PC-9 (cell line): ENCODE measurements around the gene WDR18. TPM values are rescaled to one million over a fixed set of nuclear protein-coding genes. Genes with fewer than 3 reads are reported as not detected.

Experiments
- BruUV-seq: library from RNA; stranded (reverse); fragments of 400-500 nt; replicated peaks from 2 replicates; lab custom pipeline; 2021; lab: Mats Ljungman, UMichigan
- CTCF ChIA-PET: fragments of 300-600 bp; sonication (Branson Sonifier 250); formaldehyde crosslinking; loops from one replicate; lab custom pipeline; 2022; ENCODE audit warnings: antibody characterized with exemption; lab: Charles Lee
- POLR2A ChIA-PET: fragments of 300-600 bp; sonication (Branson Sonifier 250); formaldehyde crosslinking; loops from one replicate; lab custom pipeline; 2022; ENCODE audit warnings: antibody characterized with exemption; ENCODE audit not compliant: unreplicated experiment; lab: Charles Lee
- DNase-seq, 2 experiments: peaks; one replicate each; pipeline versions ENCODE4 v3.0.0 to v3.0.0-alpha.2; 2015 to 2022; ENCODE audit warnings: mixed read lengths in 1 of 2
- H2AFZ ChIP-seq: fragments of 200-600 bp; sonication (generic); 2 replicates; pipeline ENCODE4 v1.8.1; 2017; ENCODE audit warnings: antibody characterized with exemption
- H3F3A ChIP-seq: fragments of 200-600 bp; sonication (generic); 2 replicates; pipeline ENCODE4 v1.8.1; 2017; ENCODE audit warnings: antibody characterized with exemption, mild to moderate bottlenecking, low read depth; ENCODE audit not compliant: insufficient read depth
- H3K27ac ChIP-seq: fragments of 200-600 bp; sonication (generic); 2 replicates; pipeline ENCODE4 v1.6.1; 2016; ENCODE audit warnings: mixed run types
- H3K27me3 ChIP-seq: fragments of 200-600 bp; sonication (generic); 2 replicates; pipeline ENCODE4 v1.6.1; 2016; ENCODE audit warnings: low read depth, mixed run types; ENCODE audit not compliant: insufficient read depth
- H3K36me3 ChIP-seq: fragments of 200-600 bp; sonication (generic); 2 replicates; pipeline ENCODE4 v1.6.1; 2016; ENCODE audit warnings: low read depth, mixed run types
- H3K4me1 ChIP-seq: fragments of 200-600 bp; sonication (generic); replicated peaks from 2 replicates; pipeline ENCODE4 v1.6.1; 2016; ENCODE audit warnings: mixed run types; ENCODE audit not compliant: insufficient read depth
- H3K4me2 ChIP-seq: fragments of 200-600 bp; sonication (generic); 2 replicates; pipeline ENCODE4 v1.6.1; 2017; ENCODE audit warnings: mixed run types
- H3K4me3 ChIP-seq: fragments of 200-600 bp; sonication (generic); 2 replicates; pipeline ENCODE4 v1.6.1; 2016; ENCODE audit warnings: mixed run types
- H3K79me2 ChIP-seq: fragments of 200-600 bp; sonication (generic); 2 replicates; pipeline ENCODE4 v1.6.1; 2017; ENCODE audit warnings: low read depth, mixed run types
- H3K9me2 ChIP-seq: fragments of 200-600 bp; sonication (generic); 2 replicates; pipeline ENCODE4 v1.8.1; 2017; ENCODE audit warnings: mild to moderate bottlenecking; ENCODE audit not compliant: insufficient read depth
- H3K9me3 ChIP-seq: fragments of 200-600 bp; sonication (generic); 2 replicates; pipeline ENCODE4 v1.8.1; 2016; ENCODE audit warnings: low read depth; ENCODE audit not compliant: insufficient read depth
- H4K20me1 ChIP-seq: fragments of 200-600 bp; sonication (generic); 2 replicates; pipeline ENCODE4 v1.8.1; 2017; ENCODE audit not compliant: insufficient read depth
- CTCF ChIP-seq: fragments of 200-600 bp; sonication (generic); conservative IDR thresholded peaks from 2 replicates; pipeline ENCODE4 v1.6.1; 2017; ENCODE audit warnings: mixed run types, antibody characterized with exemption, mild to moderate bottlenecking, moderate library complexity
- EZH2 ChIP-seq: fragments of 200-600 bp; sonication (generic); IDR thresholded peaks from 2 replicates; pipeline ENCODE4 v1.8.0; 2017; ENCODE audit warnings: antibody characterized with exemption, low read depth
- intact Hi-C: fragments of 100-400 bp; cut with micrococcal nuclease; formaldehyde crosslinking; loops from one replicate; pipeline ENCODE4 v1.10.0; 2022; ENCODE audit not compliant: unreplicated experiment
- total RNA-seq: library from RNA; stranded (reverse); gene quantifications from 2 replicates; pipeline ENCODE4 v1.2.3, GENCODE V29; 2021

Gene WDR18
- total RNA-seq, 1 experiment from 2014 or later = 61.5 TPM

- no peaks in the 10 kb centered on the region for H3K27me3 ChIP-seq
- no peak overlapping the region for H2AFZ ChIP-seq
- peaks cover 8% of the 10 kb centered on the region; the same call in 1 of the 2 replicates for H3F3A ChIP-seq
- no peak for DNase-seq
- BruUV-seq = no TSS peak
- no peak overlapping the region for H3K4me2 ChIP-seq
- no peaks in the 10 kb centered on the region for H4K20me1 ChIP-seq
- ChIA-PET CTCF (no interaction called here), POLR2A (no interaction called here)
- TF ChIP-seq CTCF (peak; percentile 88), EZH2 (no peak)
- no peaks in the 10 kb centered on the region for H3K4me1 ChIP-seq
- H3K79me2 ChIP-seq = no peaks in the 10 kb centered on the region
- no peak overlapping the region for H3K4me3 ChIP-seq
- no peak overlapping the region for H3K27ac ChIP-seq
- H3K9me3 ChIP-seq = no peaks in the 10 kb centered on the region; the same call in 1 of the 2 replicates
- peaks cover 7% of the 10 kb centered on the region; the same call in 1 of the 2 replicates for H3K36me3 ChIP-seq
- H3K9me2 ChIP-seq = no peaks in the 10 kb centered on the region
- intact Hi-C loops = no loop called here
These were observed 13.4 kb upstream of the WDR18 start for GRCh38 chr19:970695-971094.

GRCh38 chr19:971795-972194, 12.3 kb upstream of the WDR18 start:
- Histone ChIP-seq H3K4me3 (no peak overlapping the region), H3K36me3 (peaks cover 7% of the 10 kb centered on the region; the same call in 1 of the 2 replicates), H3K4me2 (no peak overlapping the region), H2AFZ (no peak overlapping the region), H3K9me3 (no peaks in the 10 kb centered on the region; the same call in 1 of the 2 replicates), H4K20me1 (no peaks in the 10 kb centered on the region), H3K27ac (no peak overlapping the region), H3K27me3 (no peaks in the 10 kb centered on the region), H3K9me2 (no peaks in the 10 kb centered on the region), H3F3A (peaks cover 8% of the 10 kb centered on the region; the same call in 1 of the 2 replicates), H3K4me1 (no peaks in the 10 kb centered on the region), H3K79me2 (no peaks in the 10 kb centered on the region)
- BruUV-seq = no TSS peak
- ChIA-PET CTCF (no interaction called here), POLR2A (no interaction called here)
- no peak for DNase-seq
- intact Hi-C loops = no loop called here
- TF ChIP-seq CTCF (no peak), EZH2 (no peak)

GRCh38 chr19:972281-972680, 11.9 kb upstream of the WDR18 start:
- no peaks in the 10 kb centered on the region for H3K9me2 ChIP-seq
- H3K79me2 ChIP-seq = no peaks in the 10 kb centered on the region
- H3K9me3 ChIP-seq = no peaks in the 10 kb centered on the region; the same call in 1 of the 2 replicates
- no peak for TF ChIP-seq CTCF
- no peak for TF ChIP-seq EZH2
- intact Hi-C loops = no loop called here
- no peak for DNase-seq
- H3K27ac ChIP-seq = no peak overlapping the region
- no peaks in the 10 kb centered on the region for H3K27me3 ChIP-seq
- POLR2A ChIA-PET = interaction anchor here (0.5 kb wide), 1 partner anchor 20 kb away, joined by 4 read pairs; no protein-coding TSS in a partner anchor
- H3F3A ChIP-seq = peaks cover 8% of the 10 kb centered on the region; the same call in 1 of the 2 replicates
- no peak overlapping the region for H3K4me2 ChIP-seq
- no peak overlapping the region for H3K4me3 ChIP-seq
- no TSS peak for BruUV-seq
- CTCF ChIA-PET = no interaction called here
- H4K20me1 ChIP-seq = no peaks in the 10 kb centered on the region
- H2AFZ ChIP-seq = no peak overlapping the region
- peaks cover 7% of the 10 kb centered on the region; the same call in 1 of the 2 replicates for H3K36me3 ChIP-seq
- no peaks in the 10 kb centered on the region for H3K4me1 ChIP-seq
